ENCODE data around the gene ADORA1.

The ADORA1 gene

DNA sequence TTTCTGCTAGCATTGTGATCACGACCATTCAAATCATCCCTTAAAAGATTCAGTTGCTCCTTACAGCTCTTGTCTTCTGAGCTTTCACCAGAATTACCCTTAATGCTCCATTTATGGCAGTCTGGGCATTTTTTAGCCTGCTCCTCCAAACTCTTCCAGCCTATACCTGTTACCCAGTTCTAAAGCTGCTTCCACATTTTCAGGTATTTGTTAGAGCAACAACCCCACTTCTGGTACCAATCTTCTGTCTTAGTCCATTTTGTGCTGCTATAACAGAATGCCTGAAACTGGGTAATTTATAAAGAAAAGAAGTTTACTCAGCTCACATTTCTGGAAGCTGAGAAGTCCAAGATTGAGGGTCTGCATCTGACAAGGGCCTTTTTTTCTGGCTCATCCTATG, 30.9 kb downstream of the ADORA1 start:
- TF ChIP-seq, protein P1, sequence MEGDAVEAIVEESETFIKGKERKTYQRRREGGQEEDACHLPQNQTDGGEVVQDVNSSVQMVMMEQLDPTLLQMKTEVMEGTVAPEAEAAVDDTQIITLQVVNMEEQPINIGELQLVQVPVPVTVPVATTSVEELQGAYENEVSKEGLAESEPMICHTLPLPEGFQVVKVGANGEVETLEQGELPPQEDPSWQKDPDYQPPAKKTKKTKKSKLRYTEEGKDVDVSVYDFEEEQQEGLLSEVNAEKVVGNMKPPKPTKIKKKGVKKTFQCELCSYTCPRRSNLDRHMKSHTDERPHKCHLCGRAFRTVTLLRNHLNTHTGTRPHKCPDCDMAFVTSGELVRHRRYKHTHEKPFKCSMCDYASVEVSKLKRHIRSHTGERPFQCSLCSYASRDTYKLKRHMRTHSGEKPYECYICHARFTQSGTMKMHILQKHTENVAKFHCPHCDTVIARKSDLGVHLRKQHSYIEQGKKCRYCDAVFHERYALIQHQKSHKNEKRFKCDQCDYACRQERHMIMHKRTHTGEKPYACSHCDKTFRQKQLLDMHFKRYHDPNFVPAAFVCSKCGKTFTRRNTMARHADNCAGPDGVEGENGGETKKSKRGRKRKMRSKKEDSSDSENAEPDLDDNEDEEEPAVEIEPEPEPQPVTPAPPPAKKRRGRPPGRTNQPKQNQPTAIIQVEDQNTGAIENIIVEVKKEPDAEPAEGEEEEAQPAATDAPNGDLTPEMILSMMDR (IDR thresholded peaks at IDR 0.05; ENCODE audit: low read depth, low read length): no peak
- no peak overlapping the region for H3K4me3 ChIP-seq (replicated peaks in 1 of 2; ENCODE audit: low read depth in 2 of 2, low read length in 2 of 2)
- DNase-seq (ENCODE audit: low read depth in 2 of 2): no peak

DNA sequence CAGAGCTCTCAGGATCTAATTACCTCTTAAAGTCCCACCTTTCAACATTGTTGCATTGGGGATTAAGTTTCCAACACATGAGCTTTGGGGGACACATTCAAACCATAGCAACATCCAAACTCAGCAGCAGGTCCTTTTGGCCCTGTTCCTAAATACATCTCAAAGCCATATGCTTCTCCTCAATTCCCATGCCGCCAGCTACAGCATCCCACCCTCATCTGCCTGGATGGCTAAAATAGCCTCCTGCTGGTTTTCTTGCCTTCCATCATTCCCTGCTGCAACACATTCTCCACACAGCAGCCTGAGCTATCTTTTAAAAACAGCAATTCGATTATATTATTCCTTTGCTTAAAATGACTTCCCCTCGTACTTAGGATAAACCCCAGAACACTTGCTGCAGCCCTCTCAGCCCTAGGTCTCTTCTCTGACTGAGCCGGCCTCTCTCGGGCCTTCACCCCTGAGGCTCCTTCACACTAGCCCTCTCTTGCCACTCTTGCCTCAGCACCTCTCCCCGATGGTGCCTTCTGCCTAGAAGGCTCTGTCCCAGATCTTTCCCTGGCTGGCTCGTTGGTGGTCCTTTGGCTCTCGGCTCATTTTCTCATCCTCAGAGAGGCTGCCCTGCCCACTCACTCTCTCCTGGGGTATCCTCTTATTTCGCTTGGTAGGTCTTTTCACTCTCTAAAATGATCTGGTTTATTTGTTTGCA, 31.6 kb downstream of the ADORA1 start:
- TF ChIP-seq, protein P1 (IDR thresholded peaks at IDR 0.05; ENCODE audit: low read depth, low read length): no peak
- H3K4me3 ChIP-seq (replicated peaks in 1 of 2; ENCODE audit: low read depth in 2 of 2, low read length in 2 of 2): no peak overlapping the region
- no peak for DNase-seq (ENCODE audit: low read depth in 2 of 2)

DNA sequence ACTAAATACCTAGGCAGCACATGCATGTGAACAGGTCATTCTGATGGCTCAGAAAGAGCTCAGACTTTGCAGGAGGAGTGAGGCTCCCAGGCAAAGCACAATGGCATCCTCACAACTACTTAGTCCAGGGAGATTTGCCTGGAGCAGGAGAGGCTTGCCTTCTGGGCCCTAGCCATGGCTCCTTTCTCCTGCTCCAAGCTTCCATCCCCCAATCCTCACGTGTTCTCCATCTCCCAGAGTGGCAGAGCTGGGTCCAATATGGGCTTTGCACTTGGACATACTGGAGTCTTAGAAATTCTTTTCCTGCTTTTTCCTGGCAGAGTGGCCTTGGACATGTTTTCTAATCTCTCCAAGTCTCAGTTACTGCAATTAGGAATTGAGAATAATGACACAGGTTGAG, 32.3 kb downstream of the ADORA1 start:
- TF ChIP-seq, protein P1 (IDR thresholded peaks at IDR 0.05; ENCODE audit: low read depth, low read length): no peak
- H3K4me3 ChIP-seq (replicated peaks in 1 of 2; ENCODE audit: low read depth in 2 of 2, low read length in 2 of 2): no peak overlapping the region
- no peak for DNase-seq (ENCODE audit: low read depth in 2 of 2)

DNA sequence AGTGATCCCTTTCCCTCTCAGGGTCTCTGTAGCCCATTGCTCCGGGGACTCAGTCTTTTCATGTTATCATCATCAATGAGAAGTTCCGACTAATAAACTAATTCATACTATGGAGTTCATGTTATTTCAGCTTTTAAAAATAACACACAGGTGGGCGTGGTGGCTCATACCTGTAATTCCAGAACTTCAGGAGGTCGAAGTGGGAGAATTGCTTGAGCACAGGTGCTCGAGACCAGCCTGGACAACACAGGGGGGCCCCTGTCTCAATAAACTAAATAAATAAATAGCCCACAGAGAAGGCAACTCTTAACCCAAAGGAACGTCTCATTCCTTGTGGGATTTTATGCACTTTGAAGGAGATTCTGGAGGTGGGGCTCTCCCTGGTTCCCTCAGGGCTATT, 33.6 kb downstream of the ADORA1 start:
- no peak for DNase-seq (ENCODE audit: low read depth in 2 of 2)
- TF ChIP-seq, protein P1 (IDR thresholded peaks at IDR 0.05; ENCODE audit: low read depth, low read length): no peak
- no peak overlapping the region for H3K4me3 ChIP-seq (replicated peaks in 1 of 2; ENCODE audit: low read depth in 2 of 2, low read length in 2 of 2)

DNA sequence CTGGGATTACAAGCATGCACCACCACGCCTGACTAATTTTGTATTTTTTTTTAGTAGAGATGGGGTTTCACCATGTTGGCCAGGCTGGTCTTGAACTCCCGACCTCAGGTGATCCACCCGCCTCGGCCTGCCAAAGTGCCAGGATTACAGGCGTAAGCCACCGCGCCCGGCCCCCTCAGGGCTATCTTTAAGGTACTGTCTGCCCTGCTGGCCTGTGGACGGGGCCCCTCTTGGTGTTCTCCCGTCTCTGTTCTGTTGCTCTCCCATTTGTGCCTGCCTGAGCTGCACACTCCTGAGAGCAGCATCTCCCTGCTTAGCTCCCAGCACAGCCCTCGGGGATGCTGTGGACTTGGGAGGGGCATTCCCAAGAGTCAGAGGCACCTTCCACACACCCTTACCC, 34.2 kb downstream of the ADORA1 start:
- no peak for DNase-seq (ENCODE audit: low read depth in 2 of 2)
- no peak overlapping the region for H3K4me3 ChIP-seq (replicated peaks in 1 of 2; ENCODE audit: low read depth in 2 of 2, low read length in 2 of 2)
- TF ChIP-seq, protein P1 (IDR thresholded peaks at IDR 0.05; ENCODE audit: low read depth, low read length): no peak

DNA sequence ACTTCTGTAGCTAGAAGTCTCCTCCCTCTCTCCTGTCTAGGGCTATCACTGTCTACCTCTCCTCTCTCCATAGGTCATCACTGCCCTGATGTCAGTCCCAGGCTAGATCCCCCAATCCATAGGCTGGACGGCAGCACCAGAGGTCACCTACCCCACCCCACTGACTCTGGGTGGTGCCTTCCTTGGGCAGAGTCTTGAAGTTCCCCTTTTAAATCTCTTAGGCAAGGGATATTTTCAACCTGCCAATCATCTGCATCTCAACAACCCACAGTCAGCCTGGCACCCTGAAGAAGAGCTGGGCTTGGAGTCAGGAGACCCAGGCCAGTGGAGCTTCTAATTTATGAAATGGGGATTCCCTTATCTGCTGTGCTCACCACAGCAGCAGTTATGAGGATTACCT, 34.9 kb downstream of the ADORA1 start:
- H3K4me3 ChIP-seq (replicated peaks in 1 of 2; ENCODE audit: low read depth in 2 of 2, low read length in 2 of 2): no peak overlapping the region
- TF ChIP-seq, protein P1 (IDR thresholded peaks at IDR 0.05; ENCODE audit: low read depth, low read length): no peak
- DNase-seq (ENCODE audit: low read depth in 2 of 2): no peak

Measured in cardiac fibroblast (primary cell).